NCI-H2171 treated with DMSO at 0.1 percent for 48 hours (cell line): Measurements from ENCODE around the gene PAX4.
"Not testable (repeated sequence)": the region's sequence is repeated elsewhere in the genome, so short reads cannot be mapped to it uniquely, and the experiment has no call there.

ENCODE experiments used
- DNase-seq: peaks from one replicate; lab custom pipeline; 2025; lab: John Stamatoyannopoulos, UW

The PAX4 gene

DNA sequence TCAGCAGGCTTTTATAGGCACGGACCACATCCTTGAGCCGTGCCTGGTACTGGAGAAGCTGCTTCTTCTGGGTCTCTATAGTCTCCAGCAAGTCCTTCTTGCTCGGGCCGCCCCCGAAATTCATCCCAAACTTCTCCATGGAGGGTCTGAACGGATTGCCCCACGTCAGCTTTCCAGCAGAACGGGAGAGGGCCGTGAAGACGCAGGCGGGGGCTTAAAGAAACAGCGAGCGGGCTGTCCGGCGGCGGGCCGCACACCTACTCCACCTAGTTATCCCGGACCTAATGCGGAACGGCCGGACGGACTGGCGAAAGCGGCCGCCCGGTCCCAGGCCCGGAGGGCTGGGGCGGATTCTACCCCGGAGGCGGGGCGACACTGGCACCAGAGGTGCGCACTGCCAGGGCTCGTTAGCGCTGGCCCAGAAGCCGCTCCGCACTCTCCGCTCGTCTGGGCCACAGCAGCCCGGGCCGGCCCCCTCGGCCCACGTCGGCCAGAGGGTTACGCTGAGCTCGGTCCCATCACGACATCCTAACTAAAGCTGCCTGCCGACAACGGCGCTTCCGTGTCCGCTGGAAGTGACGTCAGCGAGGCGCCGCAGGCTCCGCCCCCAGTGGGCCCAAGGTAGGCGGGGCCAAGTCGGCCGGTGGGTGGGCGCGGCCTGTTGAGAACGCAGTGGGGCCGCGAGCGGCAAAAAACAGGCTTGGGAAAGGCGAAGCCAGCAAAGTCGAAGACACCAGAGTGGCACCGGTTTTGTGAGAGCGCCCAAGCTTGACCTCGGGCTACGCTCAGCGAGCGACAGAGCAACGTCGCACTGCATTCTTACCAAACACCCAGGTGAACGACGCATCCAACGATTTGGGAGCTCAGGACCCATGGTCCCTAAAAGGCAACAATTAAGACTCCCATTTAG is 32.6 kb downstream of the PAX4 start, which contains the start of gene GCC1:
GCC1 (minus strand) TSS at position 553 of the 910 bp plus-strand sequence; CDS start at position 139, 414 bp downstream.
- DNase-seq, result peak; percentile 76

DNA sequence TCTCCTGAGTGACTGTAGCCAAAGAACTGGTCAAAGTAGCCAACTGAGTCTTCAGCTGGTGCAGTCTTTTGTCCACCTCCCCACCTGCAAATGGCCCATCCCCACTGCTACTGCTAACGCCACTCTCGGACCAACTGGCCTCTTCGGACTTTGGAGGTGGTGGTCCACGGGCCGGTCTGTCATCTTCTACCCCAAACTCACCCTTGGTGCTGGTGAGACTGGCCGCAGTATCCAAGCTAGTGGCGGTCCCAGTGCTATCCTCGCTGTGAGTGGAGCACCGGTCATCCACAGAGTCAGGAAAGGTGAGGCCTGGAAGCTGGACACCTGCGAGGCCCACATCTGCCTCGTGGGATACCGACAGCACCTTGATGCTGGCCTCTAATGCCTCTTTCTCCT is 33.3 kb downstream of the PAX4 start:
- DNase-seq, result no peak

DNA sequence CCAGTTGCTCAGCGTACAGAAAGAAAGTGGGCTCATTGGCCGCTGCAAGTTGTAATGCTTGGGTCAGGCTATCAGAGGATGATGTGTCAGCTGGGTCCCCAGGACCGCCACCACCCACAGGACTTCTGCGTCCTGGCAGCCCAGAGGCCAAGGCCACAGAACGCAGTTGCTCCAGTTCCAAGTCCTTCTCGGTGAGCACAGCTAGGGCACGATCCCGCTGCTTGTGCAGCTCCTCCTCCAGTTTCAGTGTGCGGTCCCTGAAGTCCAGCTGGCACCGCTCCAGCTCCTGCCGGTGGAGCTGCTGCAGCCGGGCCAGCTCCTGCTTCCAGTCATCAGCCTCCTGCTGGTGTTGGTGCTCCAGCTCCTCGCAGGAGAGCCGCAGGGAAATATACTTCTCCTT is 35.6 kb downstream of the PAX4 start:
- DNase-seq, result no peak

DNA sequence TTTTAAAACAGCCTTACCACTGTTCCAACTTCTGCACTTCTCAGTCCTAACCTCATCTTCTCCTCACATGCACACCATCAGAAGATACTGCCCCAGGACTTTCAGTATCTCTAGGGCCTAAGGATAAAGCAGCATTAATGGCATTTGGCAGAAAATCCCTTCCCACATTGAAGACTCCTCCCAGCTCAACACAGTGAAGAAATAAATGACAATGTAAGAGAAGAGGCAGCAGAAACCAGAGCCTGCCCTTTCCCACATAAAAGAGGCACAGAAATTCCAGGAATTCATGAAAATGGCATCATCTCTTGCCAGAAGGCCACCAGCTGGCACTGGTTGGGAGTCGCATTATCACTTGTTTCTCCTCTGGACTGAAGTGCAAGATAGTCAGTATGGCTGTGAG is 36.2 kb downstream of the PAX4 start:
- no peak for DNase-seq

DNA sequence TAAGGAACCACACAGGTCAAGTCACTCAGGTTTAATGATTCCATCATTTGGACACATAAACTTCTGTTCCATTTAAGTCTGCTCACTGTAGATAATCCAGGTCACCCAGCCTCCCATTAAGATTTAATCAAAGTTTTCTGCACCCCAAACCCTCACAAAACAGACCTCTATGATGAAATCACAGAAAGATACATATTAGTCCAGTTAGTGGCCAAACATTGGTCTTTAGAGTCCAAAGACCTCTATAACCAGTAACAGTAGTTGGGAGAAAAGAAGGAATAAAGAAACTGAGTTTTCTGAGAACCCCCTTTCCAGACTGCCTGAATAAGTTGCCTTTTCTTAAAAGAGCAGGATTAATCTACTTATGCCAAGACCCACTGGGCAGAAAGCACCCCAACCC is 37.3 kb downstream of the PAX4 start:
- no peak for DNase-seq

DNA sequence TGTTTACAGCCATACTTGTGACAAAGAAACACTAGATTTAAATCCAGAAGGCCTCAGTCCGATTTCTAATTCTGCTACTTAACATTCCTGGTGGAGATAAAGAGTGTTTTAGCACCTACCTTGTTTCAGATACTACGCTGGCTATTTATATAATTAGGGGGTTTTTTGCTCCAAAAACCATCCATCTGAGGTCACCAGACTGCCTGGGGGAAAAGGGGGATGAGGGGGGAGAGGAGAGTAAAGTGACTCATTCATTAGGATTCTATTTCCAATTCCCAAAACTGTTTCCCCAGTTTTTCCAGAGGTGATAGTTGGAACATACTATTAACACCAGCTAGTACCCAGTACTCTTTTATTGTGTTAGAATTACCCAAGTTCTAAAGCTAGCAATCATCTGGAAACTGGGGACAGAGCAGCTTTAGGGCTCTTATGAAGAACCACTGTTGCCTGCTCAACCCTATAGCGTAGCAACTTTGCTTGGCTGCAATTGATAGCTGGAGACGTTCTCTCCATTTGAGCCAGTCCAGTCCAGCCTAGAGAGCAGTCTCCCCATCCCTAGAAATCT is 39.1 kb downstream of the PAX4 start:
- DNase-seq, result no peak

DNA sequence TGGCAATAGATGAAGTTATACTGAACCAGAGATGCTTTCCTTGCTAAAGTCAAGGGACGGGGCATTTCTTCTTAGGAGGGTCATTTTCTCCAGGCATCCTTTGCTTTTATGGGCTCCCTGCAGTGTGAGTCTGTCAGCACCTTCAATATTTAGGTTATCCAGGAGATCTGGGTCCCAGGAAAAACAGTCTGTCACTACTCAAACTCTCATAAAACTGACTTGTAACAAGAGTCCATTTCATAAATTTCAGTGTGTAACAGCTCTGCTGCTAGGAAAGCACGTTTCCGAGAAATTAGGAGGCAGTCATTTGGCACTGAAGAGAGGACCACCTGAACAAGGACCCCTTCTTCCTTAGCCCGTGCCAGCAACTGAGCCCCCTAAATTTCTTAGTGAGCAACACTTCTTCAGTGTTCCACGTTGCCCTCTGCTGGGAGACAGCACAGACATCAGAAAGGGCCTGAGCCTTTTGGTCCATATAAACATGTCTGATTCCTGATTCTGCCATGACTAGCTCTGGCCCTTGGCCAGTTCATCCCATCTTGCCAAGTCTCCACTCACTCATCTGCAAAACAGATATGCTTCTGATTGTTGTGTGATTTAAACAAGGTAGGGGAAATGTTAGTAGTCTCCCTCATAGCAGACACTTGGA is 39.8 kb downstream of the PAX4 start:
- no peak for DNase-seq

DNA sequence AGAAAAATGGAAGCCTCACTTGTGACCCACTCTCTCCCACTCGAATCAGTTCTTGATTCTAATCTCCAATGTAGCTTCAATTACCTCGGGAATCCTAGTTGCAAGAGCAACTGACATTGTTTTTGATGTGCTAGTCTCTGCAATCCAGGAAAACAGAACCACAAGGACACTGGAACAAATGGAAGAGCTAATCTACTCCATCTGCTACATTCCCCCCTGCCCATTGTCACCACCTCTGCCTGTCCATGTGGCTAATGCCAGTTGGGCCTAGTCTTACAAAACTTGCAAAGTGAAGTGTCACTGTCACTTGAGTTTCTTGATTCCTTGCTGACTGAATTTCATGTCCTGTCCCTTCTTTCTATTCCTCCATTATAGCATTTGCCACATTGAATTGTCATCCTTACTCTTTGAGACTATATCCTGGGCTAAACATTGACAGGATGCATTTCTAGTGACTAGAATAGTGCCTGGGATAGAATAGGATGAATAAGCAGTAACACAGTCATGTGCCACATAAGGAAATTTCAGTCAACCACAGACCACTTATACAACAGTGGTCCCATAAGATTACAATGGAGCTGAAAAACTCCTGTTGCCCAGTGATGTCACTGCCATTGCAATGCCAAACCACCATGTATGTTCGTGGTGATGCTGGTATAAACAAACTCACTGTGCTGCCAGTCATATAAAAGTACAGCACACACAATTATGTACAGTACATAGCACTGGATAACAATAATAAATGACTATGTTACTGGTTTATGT is 46.0 kb downstream of the PAX4 start:
- DNase-seq, result no peak

DNA sequence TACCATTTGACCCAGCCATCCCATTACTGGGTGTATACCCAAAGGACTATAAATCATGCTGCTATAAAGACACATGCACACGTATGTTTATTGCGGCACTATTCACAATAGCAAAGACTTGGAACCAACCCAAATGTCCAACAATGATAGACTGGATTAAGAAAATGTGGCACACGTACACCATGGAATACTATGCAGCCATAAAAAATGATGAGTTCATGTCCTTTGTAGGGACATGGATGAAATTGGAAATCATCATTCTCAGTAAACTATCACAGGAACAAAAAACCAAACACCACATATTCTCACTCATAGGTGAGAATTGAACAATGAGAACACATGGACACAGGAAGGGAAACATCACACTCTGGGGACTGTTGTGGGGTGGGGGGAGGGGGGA is 49.9 kb downstream of the PAX4 start:
- not testable (repeated sequence) for DNase-seq

DNA sequence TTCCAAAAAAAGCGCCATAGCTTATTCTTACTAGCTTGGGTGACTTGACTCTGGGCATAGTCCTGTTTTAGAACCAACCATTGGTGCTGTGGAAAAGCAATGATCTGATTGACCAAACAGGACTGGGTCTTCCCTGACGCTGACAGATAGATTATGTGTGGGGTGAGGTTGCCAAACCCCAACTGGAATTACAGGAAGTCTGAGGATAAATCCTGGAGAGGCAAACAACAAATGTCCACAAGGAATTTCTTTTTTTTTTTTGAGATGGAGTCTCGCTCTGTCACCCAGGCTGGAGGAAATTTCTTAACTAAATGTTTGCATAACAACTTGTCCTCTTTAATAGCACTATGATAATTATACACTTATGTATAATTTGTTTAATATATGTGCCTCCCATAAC is 51.7 kb downstream of the PAX4 start:
- DNase-seq, result no peak
